Measurements from ENCODE around the gene SEMA6A. TPM values are rescaled to one million over a fixed set of nuclear protein-coding genes. Genes with fewer than 3 reads are reported as not detected.

SEMA6A gene
- polyA plus RNA-seq, 1 of the 3 experiments (the other 2 are of a cell fraction): 0.18 TPM

DNA sequence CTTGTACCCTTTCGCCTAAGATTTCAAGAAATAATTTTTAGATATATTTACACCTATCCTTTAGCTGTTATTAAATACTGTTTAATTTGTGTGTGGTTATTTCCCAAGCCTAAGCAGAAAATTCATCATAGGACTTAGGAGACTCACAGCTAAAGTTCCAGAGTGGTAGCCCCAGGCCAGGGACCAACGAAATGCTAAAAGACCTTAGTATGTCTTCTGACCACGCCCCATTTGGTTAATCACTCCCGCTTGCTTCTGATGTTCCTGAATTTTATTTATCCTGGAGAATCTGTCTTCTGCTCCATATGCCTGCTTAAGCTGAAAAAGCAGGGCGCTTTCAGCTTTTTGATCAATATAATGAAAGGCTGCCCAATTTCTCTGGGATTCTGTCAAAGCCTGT is 18.7 kb upstream of the SEMA6A start:
- H3K9me3 ChIP-seq: no peaks in the 10 kb centered on the region
- H4K20me1 ChIP-seq (ENCODE audit: insufficient read depth): no peaks in the 10 kb centered on the region
- TF ChIP-seq JUND (IDR thresholded peaks at IDR 0.05) (no peak), FOXM1 (IDR thresholded peaks at IDR 0.05; ENCODE audit: low read depth) (no peak), FOXJ3 (CRISPR knock-in tag; IDR thresholded peaks at IDR 0.05) (no peak), SIN3A (IDR thresholded peaks at IDR 0.05; ENCODE audit: borderline replicate concordance, low read depth, low read length) (no peak), CHD2 (IDR thresholded peaks at IDR 0.05; ENCODE audit: low read length, partially characterized antibody) (no peak), EZH2phosphoT487 (IDR thresholded peaks at IDR 0.05; ENCODE audit: borderline replicate concordance, low read depth) (no peak)
- TF ChIP-seq, protein P1, sequence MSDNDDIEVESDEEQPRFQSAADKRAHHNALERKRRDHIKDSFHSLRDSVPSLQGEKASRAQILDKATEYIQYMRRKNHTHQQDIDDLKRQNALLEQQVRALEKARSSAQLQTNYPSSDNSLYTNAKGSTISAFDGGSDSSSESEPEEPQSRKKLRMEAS (IDR thresholded peaks at IDR 0.05; ENCODE audit: low read depth): no peak
- ChIA-PET POLR2A (no interaction called here), CTCF (interaction anchor here (3.0 kb wide), 1 partner anchor 17 kb away, joined by 15 read pairs; the partner anchor contains the start of gene SEMA6A)
- H3K36me3 ChIP-seq (replicated peaks in 1 of 2; ENCODE audit: control insufficient read depth in 1 of 2, insufficient read depth in 2 of 2, low read length in 1 of 2): no peaks in the 10 kb centered on the region
- no peak overlapping the region for H3K9ac ChIP-seq
- H3K4me1 ChIP-seq (ENCODE audit: control insufficient read depth in 1 of 2, insufficient read depth in 2 of 2, low read depth in 1 of 2, low read length in 1 of 2): no peaks in the 10 kb centered on the region
- H3K27ac ChIP-seq (ENCODE audit: low read depth in 2 of 2, low read length in 1 of 2): no peak overlapping the region
- no peaks in the 10 kb centered on the region for H3K79me2 ChIP-seq (ENCODE audit: insufficient read depth)
- no peaks in the 10 kb centered on the region for H3F3A ChIP-seq (replicated peaks; ENCODE audit: insufficient read depth)
- H3K4me3 ChIP-seq (ENCODE audit: low read depth in 2 of 2, low read length in 1 of 2): no peak overlapping the region
- no peaks in the 10 kb centered on the region for H3K9me2 ChIP-seq
- no peak overlapping the region for H2AFZ ChIP-seq (ENCODE audit: low read depth)
- H3K27me3 ChIP-seq (ENCODE audit: insufficient read depth): no peaks in the 10 kb centered on the region
- DNase-seq: no peak
- WGBS (ENCODE audit: low lambda C conversion rate): 44% methylated on average over 5 of the region's 5 CpGs
- no peak overlapping the region for H3K4me2 ChIP-seq

DNA sequence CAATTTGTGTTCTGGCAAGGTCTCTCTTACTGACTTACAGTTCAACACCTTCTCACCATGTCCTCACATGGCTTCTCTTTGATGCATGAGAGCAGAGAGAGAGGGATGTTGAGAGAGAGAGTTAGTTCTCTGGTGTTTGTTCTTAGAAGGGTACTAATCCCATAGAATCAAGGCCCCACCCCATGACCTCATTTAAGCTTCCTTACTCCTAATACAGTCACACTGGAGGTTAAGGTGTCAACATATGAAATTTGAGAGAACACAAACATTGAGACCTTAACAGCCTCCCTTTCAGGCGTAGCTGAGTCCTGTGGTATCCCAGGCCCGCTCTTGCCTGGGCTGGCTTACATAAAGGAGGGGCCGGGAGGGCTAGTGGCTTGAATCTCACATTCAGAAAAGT is 10.6 kb upstream of the SEMA6A start:
- Histone ChIP-seq H2AFZ (ENCODE audit: low read depth) (no peak overlapping the region), H3K4me2 (no peak overlapping the region), H4K20me1 (ENCODE audit: insufficient read depth) (no peaks in the 10 kb centered on the region), H3K36me3 (replicated peaks in 1 of 2; ENCODE audit: control insufficient read depth in 1 of 2, insufficient read depth in 2 of 2, low read length in 1 of 2) (no peaks in the 10 kb centered on the region), H3F3A (replicated peaks; ENCODE audit: insufficient read depth) (no peaks in the 10 kb centered on the region), H3K27ac (ENCODE audit: low read depth in 2 of 2, low read length in 1 of 2) (no peak overlapping the region), H3K4me3 (ENCODE audit: low read depth in 2 of 2, low read length in 1 of 2) (no peak overlapping the region), H3K9me2 (peaks cover 5% of the 10 kb centered on the region; the same call in 1 of the 2 replicates), H3K9me3 (no peaks in the 10 kb centered on the region), H3K4me1 (ENCODE audit: control insufficient read depth in 1 of 2, insufficient read depth in 2 of 2, low read depth in 1 of 2, low read length in 1 of 2) (no peaks in the 10 kb centered on the region), H3K27me3 (ENCODE audit: insufficient read depth) (no peaks in the 10 kb centered on the region), H3K79me2 (ENCODE audit: insufficient read depth) (no peaks in the 10 kb centered on the region), H3K9ac (no peak overlapping the region)
- 47% methylated on average over 3 of the region's 3 CpGs for WGBS (ENCODE audit: low lambda C conversion rate)
- ChIA-PET POLR2A (no interaction called here), CTCF (interaction anchor here (1.4 to 2.6 kb wide), 2 partner anchors 9 to 14 kb away, joined by 3 to 12 read pairs; partner anchors contain the start of gene SEMA6A)
- no peak for DNase-seq
- TF ChIP-seq TCF12 (IDR thresholded peaks at IDR 0.05): no peak
- TF ChIP-seq RFX5 (IDR thresholded peaks at IDR 0.05; ENCODE audit: low read length): no peak
- TF ChIP-seq, protein P2, sequence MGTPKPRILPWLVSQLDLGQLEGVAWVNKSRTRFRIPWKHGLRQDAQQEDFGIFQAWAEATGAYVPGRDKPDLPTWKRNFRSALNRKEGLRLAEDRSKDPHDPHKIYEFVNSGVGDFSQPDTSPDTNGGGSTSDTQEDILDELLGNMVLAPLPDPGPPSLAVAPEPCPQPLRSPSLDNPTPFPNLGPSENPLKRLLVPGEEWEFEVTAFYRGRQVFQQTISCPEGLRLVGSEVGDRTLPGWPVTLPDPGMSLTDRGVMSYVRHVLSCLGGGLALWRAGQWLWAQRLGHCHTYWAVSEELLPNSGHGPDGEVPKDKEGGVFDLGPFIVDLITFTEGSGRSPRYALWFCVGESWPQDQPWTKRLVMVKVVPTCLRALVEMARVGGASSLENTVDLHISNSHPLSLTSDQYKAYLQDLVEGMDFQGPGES (IDR thresholded peaks at IDR 0.05; ENCODE audit: low read depth, low read length): no peak
- no peak for TF ChIP-seq EZH2phosphoT487 (IDR thresholded peaks at IDR 0.05; ENCODE audit: borderline replicate concordance, low read depth)
- no peak for TF ChIP-seq TEAD4 (IDR thresholded peaks at IDR 0.05; ENCODE audit: borderline replicate concordance, insufficient read depth)
- TF ChIP-seq FOSL2 (IDR thresholded peaks at IDR 0.05; ENCODE audit: borderline replicate concordance, low read depth): no peak
- TF ChIP-seq CHD2 (IDR thresholded peaks at IDR 0.05; ENCODE audit: low read length, partially characterized antibody): no peak
- TF ChIP-seq, protein P3, sequence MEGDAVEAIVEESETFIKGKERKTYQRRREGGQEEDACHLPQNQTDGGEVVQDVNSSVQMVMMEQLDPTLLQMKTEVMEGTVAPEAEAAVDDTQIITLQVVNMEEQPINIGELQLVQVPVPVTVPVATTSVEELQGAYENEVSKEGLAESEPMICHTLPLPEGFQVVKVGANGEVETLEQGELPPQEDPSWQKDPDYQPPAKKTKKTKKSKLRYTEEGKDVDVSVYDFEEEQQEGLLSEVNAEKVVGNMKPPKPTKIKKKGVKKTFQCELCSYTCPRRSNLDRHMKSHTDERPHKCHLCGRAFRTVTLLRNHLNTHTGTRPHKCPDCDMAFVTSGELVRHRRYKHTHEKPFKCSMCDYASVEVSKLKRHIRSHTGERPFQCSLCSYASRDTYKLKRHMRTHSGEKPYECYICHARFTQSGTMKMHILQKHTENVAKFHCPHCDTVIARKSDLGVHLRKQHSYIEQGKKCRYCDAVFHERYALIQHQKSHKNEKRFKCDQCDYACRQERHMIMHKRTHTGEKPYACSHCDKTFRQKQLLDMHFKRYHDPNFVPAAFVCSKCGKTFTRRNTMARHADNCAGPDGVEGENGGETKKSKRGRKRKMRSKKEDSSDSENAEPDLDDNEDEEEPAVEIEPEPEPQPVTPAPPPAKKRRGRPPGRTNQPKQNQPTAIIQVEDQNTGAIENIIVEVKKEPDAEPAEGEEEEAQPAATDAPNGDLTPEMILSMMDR (IDR thresholded peaks at IDR 0.05): no peak
- no peak for TF ChIP-seq POLR2AphosphoS5 (IDR thresholded peaks at IDR 0.05; ENCODE audit: low read depth, low read length)
- no peak for TF ChIP-seq MEF2A (IDR thresholded peaks at IDR 0.05; ENCODE audit: borderline replicate concordance, low read depth)
- no peak for TF ChIP-seq NRF1 (IDR thresholded peaks at IDR 0.05; ENCODE audit: low read depth, low read length)
- TF ChIP-seq, protein P4, sequence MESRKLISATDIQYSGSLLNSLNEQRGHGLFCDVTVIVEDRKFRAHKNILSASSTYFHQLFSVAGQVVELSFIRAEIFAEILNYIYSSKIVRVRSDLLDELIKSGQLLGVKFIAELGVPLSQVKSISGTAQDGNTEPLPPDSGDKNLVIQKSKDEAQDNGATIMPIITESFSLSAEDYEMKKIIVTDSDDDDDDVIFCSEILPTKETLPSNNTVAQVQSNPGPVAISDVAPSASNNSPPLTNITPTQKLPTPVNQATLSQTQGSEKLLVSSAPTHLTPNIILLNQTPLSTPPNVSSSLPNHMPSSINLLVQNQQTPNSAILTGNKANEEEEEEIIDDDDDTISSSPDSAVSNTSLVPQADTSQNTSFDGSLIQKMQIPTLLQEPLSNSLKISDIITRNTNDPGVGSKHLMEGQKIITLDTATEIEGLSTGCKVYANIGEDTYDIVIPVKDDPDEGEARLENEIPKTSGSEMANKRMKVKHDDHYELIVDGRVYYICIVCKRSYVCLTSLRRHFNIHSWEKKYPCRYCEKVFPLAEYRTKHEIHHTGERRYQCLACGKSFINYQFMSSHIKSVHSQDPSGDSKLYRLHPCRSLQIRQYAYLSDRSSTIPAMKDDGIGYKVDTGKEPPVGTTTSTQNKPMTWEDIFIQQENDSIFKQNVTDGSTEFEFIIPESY (IDR thresholded peaks at IDR 0.05; ENCODE audit: borderline replicate concordance, low read depth): no peak
- TF ChIP-seq GATA2 (CRISPR knock-in tag; IDR thresholded peaks at IDR 0.05): no peak
- TF ChIP-seq GABPA (IDR thresholded peaks at IDR 0.05; ENCODE audit: low read depth): no peak
- no peak for TF ChIP-seq SMC3 (IDR thresholded peaks at IDR 0.05; ENCODE audit: low read depth, low read length)
- TF ChIP-seq FOXJ3 (CRISPR knock-in tag; IDR thresholded peaks at IDR 0.05): no peak
- TF ChIP-seq FOXM1 (IDR thresholded peaks at IDR 0.05; ENCODE audit: low read depth): no peak
- no peak for TF ChIP-seq NFIC (IDR thresholded peaks at IDR 0.05; ENCODE audit: borderline replicate concordance)
- no peak for TF ChIP-seq EP300 (IDR thresholded peaks at IDR 0.05; ENCODE audit: borderline replicate concordance in 1 of 2, low read depth in 1 of 2, low read length in 1 of 2)
